Coronary artery (tissue), 2 donors: ENCODE results near the gene KCNMB2.

ENCODE experiments used
- DNase-seq: peaks from one replicate; pipeline ENCODE4 v3.0.0-alpha.2; 2017; ENCODE audit warnings: low spot score
- H3K27ac ChIP-seq, 2 donors: fragments of 200-600 bp; sonication (generic); one replicate each; pipeline ENCODE4 v1.5.1; 2016 to 2019
- H3K4me3 ChIP-seq: fragments of 200-600 bp; sonication (generic); 2 replicates; pipeline ENCODE4 v1.5.1; 2016; ENCODE audit warnings: mild to moderate bottlenecking, moderate library complexity
- TF ChIP-seq, protein P1 (sequence below): fragments of 200-600 bp; sonication (generic); IDR thresholded peaks from one replicate; pipeline ENCODE4 v1.5.1; 2019; ENCODE audit warnings: antibody characterized with exemption

Gene KCNMB2

DNA sequence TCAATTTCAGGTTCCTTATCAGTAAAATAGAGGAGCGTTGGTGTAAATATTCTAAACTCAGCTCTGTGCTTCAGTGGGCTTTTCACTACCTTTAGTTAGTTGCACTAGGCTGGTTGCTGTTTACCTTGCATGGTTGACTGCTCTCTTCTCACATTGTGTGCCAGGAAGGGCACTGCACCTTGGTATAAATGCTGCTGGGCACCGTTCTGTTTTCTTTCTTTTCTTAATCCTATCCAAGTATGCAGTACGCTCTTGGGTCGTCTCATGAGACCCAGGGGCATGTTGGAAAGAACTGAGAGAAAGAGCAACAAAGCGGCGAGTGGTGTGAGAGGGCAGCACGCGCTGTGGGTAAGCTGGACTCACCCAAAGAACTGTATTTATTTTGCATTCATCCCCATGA, 22.4 kb downstream of the KCNMB2 start:
- Histone ChIP-seq H3K4me3 (no peak overlapping the region), H3K27ac (no peak overlapping the region)
- DNase-seq, result no peak
- TF ChIP-seq, protein P1, sequence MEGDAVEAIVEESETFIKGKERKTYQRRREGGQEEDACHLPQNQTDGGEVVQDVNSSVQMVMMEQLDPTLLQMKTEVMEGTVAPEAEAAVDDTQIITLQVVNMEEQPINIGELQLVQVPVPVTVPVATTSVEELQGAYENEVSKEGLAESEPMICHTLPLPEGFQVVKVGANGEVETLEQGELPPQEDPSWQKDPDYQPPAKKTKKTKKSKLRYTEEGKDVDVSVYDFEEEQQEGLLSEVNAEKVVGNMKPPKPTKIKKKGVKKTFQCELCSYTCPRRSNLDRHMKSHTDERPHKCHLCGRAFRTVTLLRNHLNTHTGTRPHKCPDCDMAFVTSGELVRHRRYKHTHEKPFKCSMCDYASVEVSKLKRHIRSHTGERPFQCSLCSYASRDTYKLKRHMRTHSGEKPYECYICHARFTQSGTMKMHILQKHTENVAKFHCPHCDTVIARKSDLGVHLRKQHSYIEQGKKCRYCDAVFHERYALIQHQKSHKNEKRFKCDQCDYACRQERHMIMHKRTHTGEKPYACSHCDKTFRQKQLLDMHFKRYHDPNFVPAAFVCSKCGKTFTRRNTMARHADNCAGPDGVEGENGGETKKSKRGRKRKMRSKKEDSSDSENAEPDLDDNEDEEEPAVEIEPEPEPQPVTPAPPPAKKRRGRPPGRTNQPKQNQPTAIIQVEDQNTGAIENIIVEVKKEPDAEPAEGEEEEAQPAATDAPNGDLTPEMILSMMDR, result no peak

DNA sequence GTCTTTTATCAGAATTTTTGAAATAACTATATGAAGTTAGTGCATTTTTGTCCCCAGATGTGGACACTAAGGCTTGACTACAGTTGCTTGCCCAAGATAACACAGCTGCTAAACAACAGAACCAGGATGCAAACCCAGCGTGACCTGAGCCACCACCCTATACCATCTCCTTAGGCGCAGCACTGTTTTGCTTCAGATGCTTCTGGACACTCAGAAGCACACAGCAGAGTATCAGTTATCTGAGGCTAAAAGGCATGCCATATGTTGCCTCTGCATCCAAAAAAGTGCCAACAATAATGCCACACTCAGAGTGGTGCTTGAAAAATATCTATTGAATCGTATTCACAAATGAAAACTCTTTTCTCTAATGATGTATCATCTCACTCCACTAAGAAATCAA, 24.5 kb downstream of the KCNMB2 start:
- TF ChIP-seq, protein P1, result no peak
- no peak for DNase-seq
- Histone ChIP-seq H3K4me3 (no peak overlapping the region), H3K27ac (no peak overlapping the region)

DNA sequence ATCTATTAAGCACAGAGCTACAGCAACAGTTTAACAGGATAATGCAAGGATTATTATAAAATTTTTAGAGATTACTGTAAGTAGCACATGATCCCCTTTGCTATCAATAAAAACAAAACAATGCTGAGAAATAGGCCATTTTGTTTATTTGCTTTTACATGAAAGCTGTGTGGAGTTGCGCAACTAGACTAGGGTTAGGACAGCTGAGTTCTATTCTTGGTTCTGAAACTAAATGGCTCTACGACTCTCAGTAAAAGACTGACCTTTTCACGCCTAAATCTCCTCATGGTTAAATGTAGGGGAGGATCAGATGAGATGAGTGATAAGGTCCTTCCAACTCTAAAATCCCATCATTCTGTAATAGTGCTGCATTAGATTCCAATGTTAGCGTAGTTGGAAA, 25.0 kb downstream of the KCNMB2 start:
- no peak for DNase-seq
- Histone ChIP-seq H3K27ac (no peak overlapping the region), H3K4me3 (no peak overlapping the region)
- TF ChIP-seq, protein P1, result no peak

DNA sequence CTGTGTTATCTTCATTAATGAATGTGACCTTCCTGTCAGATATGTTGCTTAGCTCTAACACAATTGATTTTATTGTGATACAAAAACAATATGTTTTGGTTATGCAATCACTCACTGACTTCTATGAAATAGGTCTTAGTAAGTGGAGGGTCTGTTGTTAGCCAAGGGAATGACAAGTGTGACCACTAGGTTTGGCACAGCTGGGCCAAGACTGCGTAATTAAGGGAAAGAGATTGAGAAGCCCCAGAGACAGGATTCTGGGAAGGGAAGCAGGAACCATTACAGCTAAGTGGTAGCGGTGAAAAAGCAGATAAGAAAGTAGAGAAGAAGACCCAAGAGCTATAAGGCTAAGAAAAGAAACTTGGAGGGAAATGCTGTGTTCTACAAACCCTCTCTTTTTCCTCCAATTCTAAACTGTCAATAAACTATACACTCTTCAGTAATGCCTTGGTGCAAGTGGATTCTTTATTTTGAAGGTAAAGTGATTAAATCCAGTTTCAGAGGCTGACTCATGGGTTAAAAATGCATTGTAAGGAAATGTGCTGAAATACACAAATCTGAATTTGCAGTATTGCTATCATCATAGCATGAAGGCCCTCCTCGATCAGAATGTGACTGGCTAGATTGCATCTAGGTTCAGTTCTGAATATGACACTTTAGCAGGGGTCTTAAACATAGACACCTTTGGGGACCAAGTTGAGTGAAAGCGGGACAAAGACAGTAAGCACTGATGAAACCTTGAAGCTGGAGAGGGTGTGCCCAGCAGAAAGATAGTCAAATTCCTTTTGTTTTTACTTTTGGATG, 26.1 kb downstream of the KCNMB2 start:
- H3K27ac ChIP-seq, result no peak overlapping the region
- TF ChIP-seq, protein P1, result no peak
- DNase-seq, result no peak

DNA sequence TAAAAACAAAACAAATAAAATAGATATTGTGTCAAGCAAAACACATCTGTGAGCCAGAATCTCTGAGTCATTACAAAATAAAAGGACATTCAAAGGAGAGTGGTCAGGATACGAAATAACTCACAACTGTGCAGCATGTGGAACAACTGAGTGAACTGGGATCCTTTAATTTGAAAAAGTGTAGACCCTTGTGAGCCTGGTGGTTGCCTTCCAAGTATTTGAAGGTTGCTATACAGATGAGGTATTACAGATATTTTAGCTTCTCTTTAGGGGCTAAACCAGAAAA, 26.7 kb downstream of the KCNMB2 start:
- DNase-seq, result no peak
- Histone ChIP-seq H3K4me3 (no peak overlapping the region), H3K27ac (no peak overlapping the region)
- TF ChIP-seq, protein P1, result no peak

More for the DNA sequence above, 26.1 kb downstream of the KCNMB2 start:
- no peak overlapping the region for H3K4me3 ChIP-seq

DNA sequence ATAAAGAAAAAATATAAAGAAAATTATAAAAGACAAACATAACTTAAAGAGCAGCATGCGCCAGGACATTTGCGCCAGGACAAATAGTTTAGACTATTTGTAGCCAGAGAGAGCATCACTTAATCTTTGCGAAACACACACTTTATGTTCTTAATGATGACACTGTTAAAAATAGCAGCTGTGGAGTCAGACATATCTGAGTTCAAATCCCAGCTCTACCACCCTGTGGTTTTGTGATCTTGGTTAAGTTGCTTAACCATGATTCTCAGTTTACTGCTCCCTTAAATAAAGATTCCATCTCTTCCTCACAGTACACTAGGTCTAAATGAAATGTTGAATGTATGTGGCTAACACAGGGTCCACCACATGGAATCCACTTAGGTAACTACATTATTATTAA, 31.4 kb downstream of the KCNMB2 start:
- DNase-seq, result no peak
- Histone ChIP-seq H3K4me3 (no peak overlapping the region), H3K27ac (no peak overlapping the region)
- TF ChIP-seq, protein P1, result no peak

DNA sequence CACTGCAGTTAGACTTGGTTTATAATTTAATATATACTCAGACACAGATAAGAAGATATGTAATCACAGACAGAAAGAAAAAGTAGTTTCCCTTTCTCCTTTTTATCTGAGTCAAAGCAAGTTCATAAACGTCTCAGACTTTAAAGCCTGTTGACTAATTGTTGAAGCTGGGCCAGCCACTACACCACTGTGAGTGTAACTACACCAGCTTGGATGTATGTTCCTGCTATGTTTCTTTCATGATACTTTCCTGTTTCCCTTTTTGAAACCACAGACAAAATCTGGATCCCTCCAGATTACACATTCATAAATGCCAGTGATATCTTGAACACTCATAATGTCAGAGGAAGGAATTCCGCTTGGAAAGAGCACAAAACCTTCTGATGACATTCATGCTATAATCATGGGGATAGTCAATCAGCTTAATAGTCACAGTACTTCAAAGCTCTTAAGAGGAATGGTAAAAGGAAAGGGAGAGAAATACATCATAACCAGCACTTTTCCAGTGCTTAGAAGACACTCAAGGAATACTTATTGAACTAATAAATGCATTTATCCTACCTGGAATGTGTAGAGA, 32.0 kb downstream of the KCNMB2 start:
- no peak for DNase-seq

More for the DNA sequence above, 32.0 kb downstream of the KCNMB2 start:
- Histone ChIP-seq H3K27ac (no peak overlapping the region), H3K4me3 (no peak overlapping the region)
- TF ChIP-seq, protein P1, result no peak
